ENCODE measurements around the gene DMGDH. TPM values are rescaled to one million over a fixed set of nuclear protein-coding genes. Genes with fewer than 3 reads are reported as not detected.

Gene DMGDH
- total RNA-seq, 1 donor from 2014 or later: 11.6 TPM

GRCh38 chr5:78956901-78957300 lies 112.6 kb downstream of the DMGDH start:
- Histone ChIP-seq H3K4me3 (ENCODE audit: low read depth, low read length) (no peak overlapping the region), H3K36me3 (ENCODE audit: control insufficient read depth, insufficient read depth, low read length) (no peaks in the 10 kb centered on the region), H3K27me3 (ENCODE audit: control insufficient read depth, insufficient read depth, low read length) (no peaks in the 10 kb centered on the region)
- FAIRE-seq (no peak), DNase-seq (ENCODE audit: low read depth) (no peak)
- no peak for TF ChIP-seq CTCF (IDR thresholded peaks at IDR 0.05; ENCODE audit: insufficient read depth, low read length, severe bottlenecking)

DNA sequence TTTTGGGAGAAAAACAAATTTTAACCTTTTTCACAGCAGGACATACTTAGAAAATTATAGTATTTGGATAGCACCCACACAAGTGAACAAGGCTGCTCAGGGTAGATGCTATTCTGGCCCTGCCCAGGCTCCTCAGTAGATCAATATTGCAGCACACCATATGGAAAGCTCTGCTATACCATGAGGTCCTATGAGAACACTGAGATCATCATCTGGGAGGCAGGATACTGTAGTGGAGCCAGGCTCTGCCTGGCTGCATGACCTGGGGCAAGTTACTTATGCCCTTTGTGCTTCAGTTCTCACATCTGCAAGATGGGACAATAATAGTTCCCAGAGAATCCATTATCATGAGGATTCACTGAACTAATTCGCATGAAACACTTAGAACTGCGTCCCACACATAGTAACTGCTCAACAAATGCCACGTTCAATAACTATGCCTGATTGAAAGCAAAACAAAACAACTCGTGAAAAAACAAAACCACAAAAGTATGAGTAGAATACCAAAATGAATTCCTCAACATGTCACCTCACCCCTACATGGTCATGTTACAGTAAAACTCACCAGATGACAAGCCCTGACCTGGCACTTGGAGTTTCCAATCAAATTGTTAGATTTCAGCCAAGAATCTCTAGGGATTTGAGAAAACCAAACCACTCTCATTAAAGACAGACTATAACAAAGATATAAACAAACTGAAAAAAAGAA lies 116.2 kb downstream of the DMGDH start:
- H3K36me3 ChIP-seq (ENCODE audit: control insufficient read depth, insufficient read depth, low read length): no peaks in the 10 kb centered on the region
- DNase-seq (ENCODE audit: low read depth) (peak; percentile 47), FAIRE-seq (no peak)
- H3K27me3 ChIP-seq (ENCODE audit: control insufficient read depth, insufficient read depth, low read length): no peaks in the 10 kb centered on the region
- no peak for TF ChIP-seq CTCF (IDR thresholded peaks at IDR 0.05; ENCODE audit: insufficient read depth, low read length, severe bottlenecking)
- H3K4me3 ChIP-seq (ENCODE audit: low read depth, low read length): no peak overlapping the region

Other genes with a start within 250 kb of the DMGDH start
- gene ARSB, start 84.4 kb downstream of the DMGDH start, total RNA-seq: 1.4 and 1.8 TPM in 2 replicates
- gene BHMT2, start 93 bp upstream of the DMGDH start, total RNA-seq: not detected in 2 replicates
- not detected in 2 replicates for gene BHMT, start 42.1 kb upstream of the DMGDH start, total RNA-seq
- gene JMY, start 166.5 kb upstream of the DMGDH start, total RNA-seq: 14.5 and 16.9 TPM in 2 replicates